BJ (cell line): ENCODE results near the gene XYLT1. TPM values are rescaled to one million over a fixed set of nuclear protein-coding genes. Genes with fewer than 3 reads are reported as not detected.

Experiments
- CTCF ChIA-PET: fragments of 350-600 bp; formaldehyde crosslinking; extraction: SDS; loops from one replicate; lab custom pipeline; 2021; ENCODE audit warnings: antibody characterized with exemption, inconsistent platforms; lab: Yijun Ruan, JAX
- POLR2A ChIA-PET: fragments of 300-600 bp; sonication (Branson Sonifier 250); formaldehyde crosslinking; extraction: SDS; loops from one replicate; lab custom pipeline; 2021; ENCODE audit warnings: antibody characterized with exemption; lab: Charles Lee
- DNase-seq: peaks from one replicate; pipeline ENCODE4 v3.0.0-alpha.2; 2011; ENCODE audit warnings: low read depth
- H3K27me3 ChIP-seq: 2 replicates; pipeline ENCODE4 v1.6.0; 2011; ENCODE audit warnings: low read length; ENCODE audit not compliant: control insufficient read depth, insufficient read depth
- H3K36me3 ChIP-seq: 2 replicates; pipeline ENCODE4 v1.5.1; 2011; ENCODE audit warnings: low read length; ENCODE audit not compliant: control insufficient read depth, insufficient read depth
- H3K4me3 ChIP-seq: 2 replicates; pipeline ENCODE4 v1.5.1; 2011; ENCODE audit warnings: low read depth, mild to moderate bottlenecking, control low read depth, low read length
- CTCF ChIP-seq: IDR thresholded peaks from 2 replicates; pipeline ENCODE4 v1.5.1; 2011; ENCODE audit warnings: low read depth, mild to moderate bottlenecking, control low read depth, inconsistent platforms, low read length, moderate library complexity; ENCODE audit not compliant: insufficient read depth
- polyA plus RNA-seq: library from polyadenylated mRNA; depleted of rRNA; stranded (reverse); fragments of >200 nt; gene quantifications from 2 replicates; pipeline ENCODE4 v1.2.3, GENCODE V29; 2011

XYLT1 gene
- polyA plus RNA-seq, 1 experiment, result 15.9 TPM

- no peak overlapping the region for H3K4me3 ChIP-seq
- ChIA-PET CTCF (interaction anchor here (1.1 to 1.5 kb wide), 2 partner anchors 27 to 135 kb away, joined by 3 read pairs; no protein-coding TSS in a partner anchor), POLR2A (no interaction called here)
- no peak for TF ChIP-seq CTCF
- no peak for DNase-seq
- no peaks in the 10 kb centered on the region for H3K27me3 ChIP-seq
- H3K36me3 ChIP-seq, result no peaks in the 10 kb centered on the region
These were observed 141.4 kb downstream of the XYLT1 start for GRCh38 chr16:17329391-17329790.

GRCh38 chr16:17328932-17329331 lies 141.8 kb downstream of the XYLT1 start:
- no peak for DNase-seq
- Histone ChIP-seq H3K4me3 (no peak overlapping the region), H3K27me3 (no peaks in the 10 kb centered on the region), H3K36me3 (no peaks in the 10 kb centered on the region)
- no peak for TF ChIP-seq CTCF
- ChIA-PET CTCF (interaction anchor here (1.1 kb wide), 1 partner anchor 26 kb away, joined by 3 read pairs; no protein-coding TSS in a partner anchor), POLR2A (no interaction called here)

- ChIA-PET CTCF (interaction anchor here (0.7 to 1.4 kb wide), 2 partner anchors 12 to 78 kb away, joined by 3 to 4 read pairs; no protein-coding TSS in a partner anchor), POLR2A (no interaction called here)
- DNase-seq, result no peak
- no peak overlapping the region for H3K4me3 ChIP-seq
- H3K27me3 ChIP-seq, result no peaks in the 10 kb centered on the region
- H3K36me3 ChIP-seq, result no peaks in the 10 kb centered on the region
- no peak for TF ChIP-seq CTCF
These were observed 143.0 kb downstream of the XYLT1 start for GRCh38 chr16:17327664-17328335.

- H3K36me3 ChIP-seq, result no peaks in the 10 kb centered on the region
- no peak for TF ChIP-seq CTCF
- ChIA-PET CTCF (interaction anchor here (1.2 kb wide), 1 partner anchor 90 kb away, joined by 3 read pairs; no protein-coding TSS in a partner anchor), POLR2A (no interaction called here)
- H3K27me3 ChIP-seq, result no peaks in the 10 kb centered on the region
- DNase-seq, result no peak
- H3K4me3 ChIP-seq, result no peak overlapping the region
These were observed 145.2 kb downstream of the XYLT1 start for GRCh38 chr16:17325476-17326143.

GRCh38 chr16:17324451-17324850 lies 146.3 kb downstream of the XYLT1 start:
- no peak overlapping the region for H3K4me3 ChIP-seq
- no peaks in the 10 kb centered on the region for H3K27me3 ChIP-seq
- DNase-seq, result no peak
- ChIA-PET POLR2A (no interaction called here), CTCF (interaction anchor here (0.7 to 1.2 kb wide), 3 partner anchors 9 to 144 kb away, joined by 3 to 4 read pairs (median 3); no protein-coding TSS in a partner anchor)
- no peak for TF ChIP-seq CTCF
- no peaks in the 10 kb centered on the region for H3K36me3 ChIP-seq
